GM18526 (cell line): Measurements from ENCODE around the gene TAS1R3.

Experiments used
- POLR2A ChIP-seq: IDR thresholded peaks from 3 replicates; pipeline ENCODE4 v1.6.1; 2011; ENCODE audit not compliant: insufficient read length; ENCODE audit errors: extremely low read depth

Gene TAS1R3

DNA sequence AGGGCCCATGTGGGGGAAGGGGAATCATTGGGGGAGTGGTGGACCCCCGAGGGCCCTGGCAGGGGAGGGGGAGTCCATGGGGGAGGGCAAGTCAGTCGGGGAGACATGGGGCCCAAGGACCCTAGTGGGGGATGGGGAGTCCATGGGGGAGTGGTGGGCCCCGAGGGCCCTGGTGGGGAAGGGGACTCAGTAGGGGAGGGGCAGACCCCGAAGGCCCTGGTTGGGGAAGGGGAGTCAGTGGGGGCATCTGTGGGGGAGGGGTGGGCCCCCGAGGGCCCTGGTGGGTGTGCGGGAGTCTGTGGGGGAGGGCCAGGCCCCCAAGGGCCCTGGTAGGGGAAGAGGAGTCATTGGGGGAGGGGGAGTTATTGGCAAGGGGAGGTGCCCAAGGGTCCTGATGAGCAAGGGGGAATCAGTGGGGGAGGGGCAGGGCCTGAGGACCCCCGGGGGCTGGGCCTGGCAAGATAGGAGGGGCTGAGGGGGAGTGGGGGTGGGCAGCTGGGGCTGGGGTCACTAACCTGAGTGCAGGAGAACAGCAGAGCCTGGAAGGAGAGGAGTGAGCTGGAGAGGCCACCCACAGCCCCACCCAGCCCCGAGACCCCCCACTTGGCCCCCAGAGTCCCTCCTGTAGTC, 25.2 kb downstream of the TAS1R3 start:
- TF ChIP-seq POLR2A: no peak

DNA sequence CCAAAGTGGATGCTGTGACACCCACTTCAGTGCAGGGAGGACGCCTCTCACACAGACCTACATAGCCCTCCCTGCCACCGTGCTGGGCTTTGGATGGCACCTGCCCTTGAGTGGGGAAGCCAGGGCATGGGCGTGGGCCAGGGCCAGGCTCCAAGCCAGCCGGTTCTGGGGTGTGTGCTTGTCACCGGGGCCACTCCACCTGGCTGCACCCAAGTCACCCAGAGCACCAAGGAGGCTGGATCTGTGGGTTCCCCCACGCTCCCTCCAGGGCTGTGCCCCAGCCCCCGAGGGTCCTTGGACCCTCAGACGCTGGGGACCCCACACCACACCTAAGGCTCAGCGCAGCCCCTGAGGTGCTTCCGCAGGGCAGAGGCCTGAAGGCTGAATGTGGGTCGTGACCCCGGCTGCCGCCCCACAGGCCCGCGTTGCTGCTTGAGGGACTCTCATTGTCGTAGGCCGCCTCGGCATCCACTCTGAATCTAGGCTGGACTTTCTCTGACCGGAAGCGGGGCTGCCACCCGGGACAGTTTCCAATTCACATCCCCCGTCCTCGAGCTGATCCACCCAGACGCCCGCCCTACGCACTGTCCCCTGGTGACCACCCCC, 25.8 kb downstream of the TAS1R3 start:
- no peak for TF ChIP-seq POLR2A

DNA sequence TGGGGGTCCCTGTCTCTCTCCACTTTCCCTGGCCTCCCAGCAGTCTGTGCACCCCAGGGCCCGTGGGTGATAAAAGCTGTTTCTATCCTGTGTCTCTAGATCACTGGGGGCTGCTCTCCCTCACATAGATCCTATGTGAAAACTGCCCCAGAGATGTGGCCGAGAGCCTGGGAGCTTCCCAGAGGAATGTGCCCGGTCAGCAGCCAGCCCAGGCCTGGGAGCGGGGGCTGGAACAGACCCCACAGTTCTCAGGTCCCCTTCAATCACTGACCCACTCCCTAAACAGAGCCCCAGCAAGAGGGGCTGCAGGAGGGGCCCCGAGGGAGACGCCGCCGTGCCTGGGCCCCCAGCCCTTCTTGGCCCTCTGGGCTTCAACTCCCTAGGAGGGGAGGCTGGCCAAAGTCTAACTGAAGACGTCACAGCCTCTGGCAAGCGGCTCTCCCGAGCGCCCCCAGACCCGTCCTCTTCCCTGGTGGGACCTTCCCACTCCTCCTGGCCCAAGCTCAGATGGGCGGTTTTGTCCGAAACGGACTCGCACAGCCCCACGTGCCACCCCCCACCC, 26.9 kb downstream of the TAS1R3 start:
- no peak for TF ChIP-seq POLR2A

DNA sequence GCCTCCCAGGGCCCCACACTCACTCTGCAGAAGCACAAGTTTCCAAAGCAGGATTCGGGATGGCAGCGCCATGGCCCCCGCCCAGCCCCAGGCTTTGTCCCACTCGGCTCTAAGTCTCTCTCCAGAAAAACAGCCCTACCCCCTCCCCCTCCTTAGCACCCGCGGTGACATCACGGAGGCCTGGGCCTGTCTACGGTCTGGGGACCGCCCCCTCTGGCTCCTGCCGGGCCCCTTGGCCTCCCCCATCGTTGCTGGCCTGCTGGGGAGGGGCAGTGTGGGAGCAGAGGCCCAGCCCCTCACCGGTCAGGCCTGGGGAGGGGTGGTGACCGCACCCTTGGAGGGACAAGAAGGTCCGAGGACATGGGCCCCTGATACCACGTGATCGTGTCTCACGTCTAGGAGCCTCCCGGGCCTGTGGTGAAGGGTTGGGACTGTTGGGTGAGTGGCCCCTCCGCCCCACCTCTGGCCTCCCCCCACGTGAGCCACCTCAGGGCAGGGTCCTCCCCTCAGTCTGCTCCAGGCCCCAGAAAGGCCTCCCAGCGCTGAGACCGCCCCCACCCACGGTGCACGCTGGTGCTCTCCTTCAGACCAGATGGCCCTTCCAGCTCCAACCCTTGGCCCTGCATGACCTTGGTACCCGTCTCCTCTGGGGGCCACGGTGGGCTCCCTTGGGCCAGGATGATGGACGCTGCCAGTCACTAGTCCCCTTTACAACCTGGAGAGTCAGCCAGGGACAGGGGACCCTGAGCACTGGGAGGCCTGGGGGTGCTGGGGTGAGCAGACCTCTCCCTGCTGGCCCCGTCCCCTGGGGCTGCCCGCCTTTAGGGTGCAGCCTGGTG, 27.6 kb downstream of the TAS1R3 start, which contains the start of gene MXRA8:
Gene MXRA8, minus strand, starts transcription at position 123 of the 839 bp plus-strand sequence. Its CDS starts 51 bp downstream, at position 72.
- TF ChIP-seq POLR2A: no peak

DNA sequence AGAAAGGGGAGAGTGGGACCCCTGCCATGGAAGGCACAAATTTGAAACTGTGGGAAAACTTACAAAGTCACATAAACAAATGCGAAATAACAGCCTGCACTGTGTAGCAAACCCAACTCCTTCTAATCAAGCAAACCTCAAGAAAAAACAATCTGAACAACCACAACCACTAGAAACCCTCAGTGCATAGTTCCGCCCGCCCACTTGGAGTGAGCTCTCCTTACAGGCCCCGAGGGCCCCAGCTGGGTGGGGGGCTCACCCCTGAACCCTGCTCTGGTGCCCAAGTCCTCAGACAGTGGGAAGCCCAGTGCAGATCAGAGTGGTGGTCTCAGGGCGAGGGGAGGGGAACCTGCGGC, 28.2 kb downstream of the TAS1R3 start:
- TF ChIP-seq POLR2A: no peak

DNA sequence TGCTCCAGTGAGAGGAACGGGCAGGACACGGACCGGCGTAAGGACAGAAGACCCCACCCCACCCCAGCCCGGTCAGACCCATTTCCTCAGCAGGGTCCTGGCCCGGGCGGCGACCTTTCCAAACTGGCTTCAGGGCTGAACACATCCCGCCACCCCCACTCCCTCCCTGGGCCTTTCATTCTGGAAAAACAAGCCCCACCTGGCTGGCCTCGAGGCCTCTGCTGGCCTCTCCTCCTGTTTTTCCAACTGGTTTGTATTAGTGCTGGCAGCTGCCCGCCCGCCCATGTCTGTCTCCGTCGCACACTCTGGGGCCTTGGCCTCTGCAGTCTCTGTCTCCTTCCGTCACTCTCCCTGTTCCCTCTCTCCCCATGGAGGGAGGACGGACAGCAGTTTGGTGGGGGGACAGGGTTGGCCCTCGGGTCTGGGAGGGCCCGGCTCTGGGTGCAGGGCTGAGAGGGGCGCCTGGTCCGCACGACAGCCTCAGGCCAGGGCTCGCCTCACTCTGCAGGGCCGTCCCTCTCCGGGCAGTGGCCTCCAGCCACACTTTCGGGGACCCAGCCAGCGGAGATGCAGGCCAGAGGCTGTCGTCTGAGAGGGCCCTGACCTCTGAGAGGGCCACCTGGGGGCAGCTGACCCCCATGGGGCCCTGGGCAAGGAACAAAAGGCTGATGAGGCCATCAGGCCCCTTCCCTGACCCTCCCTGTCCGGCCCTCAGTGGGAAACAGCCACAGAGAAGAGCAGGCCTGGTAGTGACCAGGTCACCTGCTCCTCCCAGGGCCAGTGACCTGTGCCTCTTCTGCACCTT, 28.8 kb downstream of the TAS1R3 start:
- no peak for TF ChIP-seq POLR2A

DNA sequence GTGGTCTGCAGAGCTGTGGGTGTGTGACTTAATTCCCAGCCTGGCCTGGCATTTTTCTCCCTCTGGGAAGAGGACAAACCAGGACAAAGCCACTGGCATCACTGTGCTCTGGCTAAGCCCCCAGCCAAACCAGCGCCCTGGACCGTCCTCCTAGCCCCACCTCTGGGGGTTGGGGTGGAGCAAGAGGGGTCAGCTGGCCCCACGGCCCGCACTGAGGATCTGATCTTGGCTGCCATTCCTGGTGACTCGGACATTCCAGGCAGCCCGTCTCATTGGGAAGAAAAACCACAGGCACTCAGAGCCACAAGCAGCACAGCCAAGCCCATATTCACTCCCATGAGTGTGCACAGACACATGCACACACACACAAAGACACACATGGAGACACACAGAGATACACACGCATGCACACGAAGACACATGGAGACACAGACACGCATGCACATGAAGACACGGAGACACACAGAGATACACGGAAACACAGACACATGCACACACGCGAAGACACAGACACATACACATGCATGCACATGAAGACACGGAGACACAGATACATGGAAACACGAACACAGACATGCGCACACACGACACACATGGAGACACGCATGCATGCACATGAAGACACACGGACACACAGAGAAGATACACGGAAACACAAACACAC, 29.6 kb downstream of the TAS1R3 start:
- TF ChIP-seq POLR2A: no peak

DNA sequence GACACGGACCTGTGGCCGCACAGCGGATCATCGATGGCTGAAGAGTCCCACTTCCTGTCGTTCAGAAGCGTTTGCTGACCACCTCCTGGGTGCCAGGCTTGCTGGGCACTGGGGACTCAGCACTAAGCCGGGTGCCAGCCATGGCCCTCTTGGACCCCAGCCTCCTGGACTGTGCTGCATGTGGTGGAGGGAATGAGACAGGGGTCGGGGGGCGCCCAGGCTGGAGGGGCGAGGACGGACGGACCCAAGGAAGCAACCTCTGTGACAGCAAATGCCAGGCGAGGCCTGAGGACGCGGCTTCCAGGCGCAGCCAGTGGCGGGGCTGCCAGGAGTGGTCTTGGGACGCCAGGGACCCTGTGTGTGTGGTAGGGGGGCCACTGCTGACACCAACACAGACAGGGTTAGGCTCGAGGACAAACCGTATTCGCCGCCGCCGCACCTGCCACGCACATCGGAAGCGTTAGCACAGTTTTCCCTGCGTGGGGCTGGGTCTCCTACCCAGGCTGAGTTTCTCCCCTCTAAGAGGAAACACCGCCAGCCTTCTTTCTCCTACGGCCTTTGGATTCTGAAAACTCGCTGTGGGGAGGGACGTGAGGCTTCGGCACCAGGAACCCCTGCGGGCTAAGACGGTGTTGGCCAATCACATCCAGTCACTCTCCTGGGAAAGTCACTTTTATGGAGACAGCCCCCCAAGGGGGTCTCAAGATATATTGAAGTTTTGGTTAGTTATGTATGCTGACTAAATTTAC, 30.3 kb downstream of the TAS1R3 start:
- TF ChIP-seq POLR2A: no peak

DNA sequence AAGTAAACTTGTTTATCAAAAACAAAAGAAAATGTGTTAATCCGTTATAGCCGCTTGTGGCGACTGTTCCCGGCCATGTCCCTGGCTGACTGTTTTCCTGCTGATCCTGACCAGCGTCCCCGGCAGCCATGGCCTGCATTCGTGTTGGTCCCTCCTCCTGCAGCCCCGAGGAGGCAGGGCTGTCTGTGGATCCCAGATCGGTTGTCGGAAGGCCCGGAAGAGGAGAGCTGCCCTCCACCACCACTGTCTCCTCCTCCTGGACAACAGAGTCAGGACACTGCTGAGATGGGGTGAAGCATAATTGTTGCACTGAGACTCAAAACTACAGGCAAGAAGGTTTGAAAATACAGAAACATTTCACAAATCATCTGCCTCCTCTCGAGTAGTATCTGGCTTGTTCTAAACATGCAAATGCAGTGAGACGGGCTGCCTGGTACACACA, 30.9 kb downstream of the TAS1R3 start:
- no peak for TF ChIP-seq POLR2A

DNA sequence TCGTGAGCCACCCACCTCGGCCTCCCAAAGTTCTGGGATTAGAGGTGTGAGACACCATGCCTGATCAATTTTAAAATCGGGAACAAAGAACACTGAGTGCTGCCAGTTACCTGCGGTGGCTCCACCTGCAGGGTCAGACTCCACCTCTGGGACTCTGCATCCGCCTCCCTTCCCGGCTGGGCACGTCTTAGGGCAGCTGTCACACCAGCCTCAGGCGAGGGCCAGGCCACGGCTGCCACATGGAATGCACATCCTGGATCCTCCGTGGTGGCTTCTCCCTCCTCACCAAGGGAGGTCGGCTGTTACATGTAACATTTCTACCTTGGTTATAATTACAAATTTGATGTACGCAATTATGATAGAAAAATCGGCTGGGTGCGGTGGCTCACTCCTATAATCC, 33.2 kb downstream of the TAS1R3 start:
- TF ChIP-seq POLR2A: no peak

DNA sequence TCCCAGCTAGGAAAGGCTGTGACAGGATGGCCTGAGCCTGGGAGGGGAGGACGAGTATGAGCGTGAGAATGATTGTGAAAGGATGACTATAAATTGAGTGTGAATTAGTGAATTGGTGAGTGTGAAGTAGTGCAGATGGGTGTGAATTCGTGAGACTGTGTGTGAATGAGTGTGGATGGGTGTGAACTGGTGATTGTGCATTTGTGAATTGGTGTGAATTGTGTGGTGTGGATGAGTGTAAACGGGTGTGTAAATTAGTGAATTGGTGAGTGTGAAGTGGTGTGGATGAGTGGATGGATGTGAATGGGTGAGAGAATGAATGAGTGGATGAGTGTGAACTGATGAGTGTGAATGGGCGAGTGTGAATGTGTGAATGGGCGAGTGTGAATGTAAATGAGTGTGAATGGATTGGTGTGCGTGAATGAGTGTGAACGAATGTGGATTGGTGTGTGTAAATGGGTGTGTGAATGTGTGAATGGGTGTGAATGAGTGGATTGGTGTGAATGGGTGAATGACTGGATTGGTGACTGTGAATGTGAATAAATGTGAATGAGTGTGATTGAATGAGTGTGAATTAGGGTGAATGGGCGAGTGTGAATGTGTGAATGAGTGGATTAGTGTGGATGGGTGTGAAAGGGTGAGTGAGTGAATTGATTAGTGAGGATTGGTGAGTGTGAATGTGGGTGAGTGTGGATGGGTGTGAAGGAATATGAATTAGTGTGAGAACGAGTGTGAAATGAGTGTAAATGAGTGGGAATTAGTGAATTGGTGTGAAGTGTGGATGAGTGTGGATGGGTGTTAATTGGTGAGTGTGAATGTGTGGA, 35.0 kb downstream of the TAS1R3 start:
- TF ChIP-seq POLR2A: no peak

DNA sequence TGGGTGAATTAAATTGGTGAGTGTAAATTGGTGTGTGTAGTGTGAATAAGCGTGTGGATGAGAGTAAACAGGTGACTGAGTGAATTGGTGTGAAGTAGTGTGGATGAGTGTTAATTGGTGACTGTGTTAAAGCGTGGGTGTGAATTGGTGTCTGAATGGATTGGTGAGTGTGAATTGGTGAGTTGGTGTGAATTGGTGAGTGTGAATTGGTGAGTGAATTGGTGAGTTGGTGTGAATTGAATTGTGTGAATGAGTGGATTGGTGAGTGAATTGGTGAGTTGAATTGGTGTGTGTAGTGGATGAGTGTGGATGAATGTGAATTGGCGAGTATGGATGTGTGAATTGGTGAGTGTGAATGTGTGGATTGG, 35.6 kb downstream of the TAS1R3 start:
- TF ChIP-seq POLR2A: no peak

DNA sequence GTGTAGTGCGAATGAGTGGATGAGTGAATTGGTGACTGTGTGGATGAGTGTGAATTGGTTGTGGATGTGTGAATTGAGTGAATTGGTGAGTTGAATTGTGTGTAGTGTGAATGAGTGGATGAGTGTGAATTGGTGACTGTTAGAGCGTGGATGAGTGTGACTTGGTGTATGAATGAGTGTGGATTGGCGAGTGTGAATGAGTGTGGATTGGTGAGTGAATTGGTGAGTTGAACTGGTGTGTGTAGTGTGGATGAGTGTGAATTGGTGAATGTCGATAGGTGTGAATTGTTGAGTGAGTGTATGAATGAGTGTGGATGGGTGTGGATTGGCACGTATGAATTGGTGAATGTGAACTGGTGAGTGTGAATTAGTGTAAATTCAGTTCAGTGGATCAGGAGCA, 36.2 kb downstream of the TAS1R3 start:
- no peak for TF ChIP-seq POLR2A

DNA sequence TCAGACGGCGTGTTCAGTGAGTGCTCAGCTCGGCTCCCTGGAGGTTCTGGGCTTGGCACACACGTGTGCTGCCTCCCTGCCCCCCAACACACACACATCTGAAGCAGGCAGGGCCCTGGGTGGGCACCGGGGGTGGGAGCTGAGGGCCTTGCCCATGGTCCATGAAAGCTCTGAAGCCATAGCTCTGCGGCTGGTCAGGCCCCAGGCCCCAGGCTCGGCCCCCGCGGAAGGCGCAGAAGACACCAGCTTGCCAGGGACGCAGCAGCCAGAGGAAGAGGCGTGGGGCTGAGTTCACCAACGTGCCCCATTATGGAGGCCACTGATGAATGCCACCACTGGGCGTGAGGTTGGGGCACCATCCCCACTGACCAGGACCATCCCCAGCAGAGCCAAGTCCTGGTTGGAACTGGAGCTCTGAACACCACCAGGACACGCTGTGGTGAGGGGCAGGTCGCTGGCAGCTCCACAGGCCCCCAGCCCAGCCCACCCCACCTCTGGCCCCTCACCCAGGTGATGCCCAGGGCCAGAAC, 39.8 kb downstream of the TAS1R3 start:
- TF ChIP-seq POLR2A: no peak
